Neuronal stem cell (in vitro differentiated cells): ENCODE results near the gene QSER1.
"Not testable (repeated sequence)": the region's sequence is repeated elsewhere in the genome, so short reads cannot be mapped to it uniquely, and the experiment has no call there.

Experiments used
- DNase-seq: peaks from one replicate; pipeline ENCODE4 v3.0.0-alpha.2; 2013; ENCODE audit warnings: low spot score
- H2AFZ ChIP-seq: one replicate; pipeline ENCODE4 v1.6.1; 2013; ENCODE audit warnings: mild to moderate bottlenecking, low read length, inconsistent platforms
- H2AK5ac ChIP-seq: 2 replicates; pipeline ENCODE4 v1.6.1; 2013; ENCODE audit warnings: low read depth, mild to moderate bottlenecking, inconsistent platforms, low read length, moderate library complexity, mixed read lengths
- H2BK120ac ChIP-seq: 2 replicates; pipeline ENCODE4 v1.6.1; 2013; ENCODE audit warnings: low read depth, mild to moderate bottlenecking, inconsistent platforms, low read length, moderate library complexity, mixed read lengths
- H2BK12ac ChIP-seq: one replicate; pipeline ENCODE4 v1.6.1; 2013; ENCODE audit warnings: low read length, inconsistent platforms
- H2BK15ac ChIP-seq: 2 replicates; pipeline ENCODE4 v1.6.1; 2013; ENCODE audit warnings: mild to moderate bottlenecking, low read length, inconsistent platforms, mixed read lengths
- H2BK5ac ChIP-seq: one replicate; pipeline ENCODE4 v1.6.1; 2013; ENCODE audit warnings: inconsistent platforms, mild to moderate bottlenecking, low read length, moderate library complexity
- H3K14ac ChIP-seq: one replicate; pipeline ENCODE4 v1.6.1; 2013; ENCODE audit warnings: low read length, inconsistent platforms
- H3K18ac ChIP-seq: 2 replicates; pipeline ENCODE4 v1.6.1; 2013; ENCODE audit warnings: low read length, inconsistent platforms
- H3K23ac ChIP-seq: 2 replicates; pipeline ENCODE4 v1.6.1; 2013; ENCODE audit warnings: low read depth, mild to moderate bottlenecking, mixed read lengths, low read length, inconsistent platforms; ENCODE audit not compliant: poor library complexity
- H3K27ac ChIP-seq: replicated peaks from 3 replicates; pipeline ENCODE4 v1.5.1; 2013; ENCODE audit warnings: low read length, inconsistent platforms
- H3K27me3 ChIP-seq, 3 experiments: 2 replicates each; pipeline ENCODE4 v1.6.1; 2013; ENCODE audit warnings: low read length in 3 of 3, mild to moderate bottlenecking in 2 of 3, inconsistent platforms in 1 of 3, low read depth in 1 of 3, mixed read lengths in 1 of 3, moderate library complexity in 1 of 3; ENCODE audit not compliant: control insufficient read depth in 3 of 3, insufficient read depth in 3 of 3
- H3K36me3 ChIP-seq, 2 donors: replicated peaks in 1 of 2; 2 replicates each; pipeline ENCODE4 v1.6.1; 2013; ENCODE audit warnings: low read length in 2 of 2; ENCODE audit not compliant: control insufficient read depth in 2 of 2, insufficient read depth in 2 of 2
- H3K4ac ChIP-seq: 2 replicates; pipeline ENCODE4 v1.6.1; 2013; ENCODE audit warnings: inconsistent platforms, mild to moderate bottlenecking, low read length, moderate library complexity
- H3K4me1 ChIP-seq, 2 donors: 1 replicate in 1 of 2; 2 replicates in 1 of 2; pipeline ENCODE4 v1.6.1; 2013; ENCODE audit warnings: low read length in 2 of 2, low read depth in 1 of 2; ENCODE audit not compliant: control insufficient read depth in 2 of 2, insufficient read depth in 1 of 2
- H3K4me2 ChIP-seq: one replicate; pipeline ENCODE4 v1.6.1; 2013; ENCODE audit warnings: mild to moderate bottlenecking, low read length, inconsistent platforms; ENCODE audit not compliant: insufficient read depth, poor library complexity, severe bottlenecking
- H3K4me3 ChIP-seq, 2 donors: 2 replicates each; pipeline ENCODE4 v1.5.1; 2013; ENCODE audit warnings: low read length in 2 of 2, mild to moderate bottlenecking in 2 of 2, inconsistent platforms in 1 of 2, moderate library complexity in 1 of 2
- H3K79me1 ChIP-seq: one replicate; pipeline ENCODE4 v1.6.1; 2013; ENCODE audit warnings: low read depth, mild to moderate bottlenecking, inconsistent platforms, low read length, moderate library complexity
- H3K9ac ChIP-seq: one replicate; pipeline ENCODE4 v1.6.1; 2013; ENCODE audit warnings: mild to moderate bottlenecking, low read depth, low read length, inconsistent platforms; ENCODE audit not compliant: poor library complexity
- H3K9me3 ChIP-seq, 2 donors: replicated peaks in 1 of 2; 2 replicates each; pipeline versions ENCODE3 to v1.6.1; 2013; ENCODE audit warnings: low read length in 2 of 2, mild to moderate bottlenecking in 2 of 2, inconsistent platforms in 1 of 2, low read depth in 1 of 2, mixed read lengths in 1 of 2, moderate library complexity in 1 of 2; ENCODE audit not compliant: control insufficient read depth in 2 of 2, insufficient read depth in 1 of 2
- H4K8ac ChIP-seq: one replicate; pipeline ENCODE4 v1.6.1; 2013; ENCODE audit warnings: low read depth, mild to moderate bottlenecking, inconsistent platforms, low read length, moderate library complexity
- H4K91ac ChIP-seq: one replicate; pipeline ENCODE4 v1.6.1; 2013; ENCODE audit warnings: low read length, low read depth, mild to moderate bottlenecking, inconsistent platforms; ENCODE audit not compliant: poor library complexity
- WGBS, 2 donors: extraction: QIAGEN DNeasy Blood & Tissue Kit; methylation state at CpG; one replicate each; pipeline ENCODE4 v1.1.7; 2013; ENCODE audit warnings: missing lambda C conversion rate in 2 of 2, mixed read lengths in 1 of 2; ENCODE audit not compliant: insufficient read length in 2 of 2, insufficient replicate concordance in 1 of 2; ENCODE audit errors: extremely low coverage in 2 of 2; 5-methylcytosine and 5-hydroxymethylcytosine counted together

The QSER1 gene

DNA sequence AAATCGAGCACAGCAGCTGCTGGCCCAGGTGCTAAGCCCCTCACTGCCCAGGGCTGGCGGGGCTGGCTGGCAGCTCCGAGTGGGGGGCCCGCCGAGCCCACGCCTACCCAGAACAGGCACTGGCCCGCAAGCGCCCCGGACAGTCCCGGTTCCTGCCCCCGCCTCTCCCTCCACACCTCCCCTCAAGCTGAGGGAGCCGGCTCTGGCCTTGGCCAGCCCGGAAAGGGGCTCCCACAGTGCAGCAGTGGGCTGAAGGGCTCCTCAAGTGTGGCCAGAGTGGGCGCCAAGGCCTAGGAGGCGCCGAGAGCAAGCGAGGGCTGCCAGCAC lies 4.3 kb upstream of the QSER1 start:
- not testable (repeated sequence) for H2AFZ ChIP-seq, H3K9ac ChIP-seq, H3K36me3 ChIP-seq, H4K91ac ChIP-seq, H2BK5ac ChIP-seq, H3K79me1 ChIP-seq, H3K18ac ChIP-seq, H3K9me3 ChIP-seq, H3K23ac ChIP-seq, H4K8ac ChIP-seq, H2BK12ac ChIP-seq, H2AK5ac ChIP-seq, H2BK120ac ChIP-seq, H3K27me3 ChIP-seq, H3K4me1 ChIP-seq, DNase-seq, H3K4me3 ChIP-seq, H2BK15ac ChIP-seq, H3K4me2 ChIP-seq, H3K27ac ChIP-seq, H3K4ac ChIP-seq, H3K14ac ChIP-seq
- WGBS, 2 donors, result no CpG with 5 or more reads among the region's 17 CpGs

DNA sequence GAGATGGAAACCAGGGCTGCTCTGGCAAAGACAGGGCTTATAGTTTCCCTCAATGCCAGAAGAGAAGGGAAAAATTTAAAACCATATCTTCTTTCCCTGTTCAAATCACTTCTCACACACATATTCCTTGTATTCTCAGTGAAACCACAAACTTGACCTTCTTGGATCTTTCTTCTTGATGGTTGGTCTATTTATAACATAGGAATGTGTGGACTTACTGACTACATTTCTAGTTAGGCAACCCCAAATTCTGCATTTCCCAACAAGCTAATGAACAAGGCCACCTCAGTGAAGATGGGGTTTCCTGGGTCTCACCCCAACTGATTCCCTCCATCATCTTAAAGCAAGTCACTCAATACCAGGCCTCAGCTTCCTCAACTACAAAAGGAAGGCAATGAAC lies 3.8 kb upstream of the QSER1 start:
- Histone ChIP-seq H2BK12ac (no peak overlapping the region), H3K23ac (no peak overlapping the region), H3K9me3 (peaks cover 0 to 2% of the 10 kb centered on the region in 2 donors), H3K27me3 (no peaks in the 10 kb centered on the region), H3K79me1 (peaks cover under 1% of the 10 kb centered on the region), H2BK15ac (no peak overlapping the region), H2AFZ (no peak overlapping the region), H2BK5ac (no peak overlapping the region), H2AK5ac (no peak overlapping the region), H3K27ac (no peak overlapping the region), H3K18ac (no peak overlapping the region), H4K91ac (no peak overlapping the region), H2BK120ac (no peak overlapping the region), H3K14ac (no peak overlapping the region), H3K36me3 (no peaks in the 10 kb centered on the region), H3K4me2 (no peak overlapping the region), H3K4me3 (no peak overlapping the region), H3K9ac (no peak overlapping the region), H4K8ac (no peak overlapping the region), H3K4me1 (peaks cover 2 to 10% of the 10 kb centered on the region in 2 donors), H3K4ac (no peak overlapping the region)
- DNase-seq, result no peak

DNA sequence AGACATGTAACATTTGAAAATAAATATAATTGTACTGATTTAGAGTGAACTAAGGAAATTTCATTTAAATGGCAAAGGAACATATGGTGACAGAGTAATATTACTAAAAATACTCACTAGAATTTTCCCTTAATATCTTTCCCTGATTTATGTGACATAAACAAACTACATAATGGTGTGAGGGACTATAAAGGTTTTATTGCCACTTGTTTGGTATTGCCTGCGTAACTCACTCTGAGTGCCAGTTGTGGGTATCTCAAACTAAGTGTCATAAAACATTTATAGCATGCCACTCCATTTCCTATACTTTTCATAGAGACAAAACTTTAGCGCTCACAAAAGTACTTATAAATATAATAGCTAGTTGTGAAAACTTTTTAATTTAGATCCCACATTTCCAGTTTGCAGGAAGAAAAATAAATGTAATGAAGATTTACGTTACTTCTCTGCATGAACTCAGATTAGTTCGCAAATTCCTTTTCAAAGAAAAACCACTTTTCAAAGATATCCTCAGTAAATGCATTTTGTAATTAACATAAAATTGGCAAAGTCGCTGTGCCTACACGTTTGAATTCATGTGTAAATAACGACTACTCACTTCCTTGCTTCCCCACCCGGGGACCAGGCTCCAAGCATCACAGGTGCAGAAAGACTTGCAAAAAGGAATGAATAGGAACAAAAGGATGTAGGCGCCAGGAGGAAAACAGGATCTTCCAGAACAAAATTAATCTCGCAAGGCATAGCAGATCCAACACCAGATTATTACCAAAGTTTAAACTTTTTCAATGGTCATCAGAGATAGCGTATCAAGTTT lies 1.6 kb upstream of the QSER1 start:
- no peak overlapping the region for H3K4ac ChIP-seq
- H3K27me3 ChIP-seq, result no peaks in the 10 kb centered on the region
- no peak overlapping the region for H4K91ac ChIP-seq
- H3K14ac ChIP-seq, result no peak overlapping the region
- peaks cover 0 to 2% of the 10 kb centered on the region in 2 donors for H3K9me3 ChIP-seq
- peaks cover 1% of the 10 kb centered on the region for H3K79me1 ChIP-seq
- peak overlapping the region; percentile 25 for H3K4me2 ChIP-seq
- no peak overlapping the region for H2BK5ac ChIP-seq
- DNase-seq, result no peak
- H2BK120ac ChIP-seq, result no peak overlapping the region
- H2BK12ac ChIP-seq, result no peak overlapping the region
- WGBS, 2 donors, result no CpG with 5 or more reads among the region's 11 CpGs
- H2BK15ac ChIP-seq, result no peak overlapping the region
- peaks cover 2 to 14% of the 10 kb centered on the region in 2 donors for H3K4me1 ChIP-seq
- peaks cover 0 to 2% of the 10 kb centered on the region in 2 donors for H3K36me3 ChIP-seq
- H3K9ac ChIP-seq, result no peak overlapping the region
- H3K23ac ChIP-seq, result no peak overlapping the region
- no peak overlapping the region for H3K18ac ChIP-seq
- H2AFZ ChIP-seq, result no peak overlapping the region
- no peak overlapping the region for H3K27ac ChIP-seq
- H2AK5ac ChIP-seq, result no peak overlapping the region
- H3K4me3 ChIP-seq, result peak overlapping the region in 1 of 2 donors; percentile 85
- no peak overlapping the region for H4K8ac ChIP-seq

DNA sequence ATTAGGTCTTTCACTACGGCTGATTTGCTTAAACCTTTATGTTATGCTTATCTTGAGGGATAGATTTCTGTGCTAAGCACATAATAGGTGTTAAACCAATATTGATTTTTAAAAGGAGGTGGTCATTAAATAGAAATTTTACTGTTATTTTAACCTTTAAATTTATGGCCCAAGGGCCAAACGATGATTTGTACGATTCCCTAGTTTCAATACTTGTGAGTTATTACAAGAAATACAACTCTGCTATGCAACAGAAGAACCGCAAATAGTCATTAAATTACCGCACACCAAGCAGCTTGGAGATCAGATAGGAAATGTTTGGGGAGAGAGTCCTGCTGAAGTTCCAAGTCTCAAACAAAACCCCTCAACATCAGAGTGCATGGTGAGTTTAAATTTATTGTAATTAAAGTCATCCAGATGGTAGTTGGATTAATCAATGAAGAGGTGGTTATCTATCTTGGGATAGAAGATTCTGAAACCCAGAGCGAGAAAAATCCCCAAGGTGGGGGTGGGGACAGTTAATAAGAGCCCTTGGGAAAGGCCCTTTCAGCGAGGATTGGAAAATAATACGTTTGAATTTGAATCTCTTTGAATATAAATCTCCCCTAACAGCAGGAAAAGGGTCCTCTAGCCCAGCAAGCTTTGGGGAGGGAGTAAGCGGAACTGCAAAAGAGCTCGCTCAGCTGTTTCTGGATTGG lies 805 bp upstream of the QSER1 start:
- H3K23ac ChIP-seq, result no peak overlapping the region
- peak overlapping the region; percentile 84 to 85 for H3K4me3 ChIP-seq
- H3K36me3 ChIP-seq, result peaks cover 0 to 3% of the 10 kb centered on the region in 2 donors
- H3K9me3 ChIP-seq, result peaks cover 0 to 2% of the 10 kb centered on the region in 2 donors
- no peak overlapping the region for H2BK12ac ChIP-seq
- peak overlapping the region; percentile 94 for H2BK120ac ChIP-seq
- no peak for DNase-seq
- peak overlapping the region; percentile 95 for H2AFZ ChIP-seq
- WGBS, 2 donors, result no CpG with 5 or more reads among the region's 10 CpGs
- peak overlapping the region; percentile 88 for H3K9ac ChIP-seq
- peak overlapping the region; percentile 99 for H2BK5ac ChIP-seq
- no peak overlapping the region for H2BK15ac ChIP-seq
- peaks cover 2 to 13% of the 10 kb centered on the region in 2 donors for H3K4me1 ChIP-seq
- no peak overlapping the region for H2AK5ac ChIP-seq
- H3K27ac ChIP-seq, result peak overlapping the region; percentile 97
- H3K27me3 ChIP-seq, result no peaks in the 10 kb centered on the region
- H3K4ac ChIP-seq, result no peak overlapping the region
- H4K8ac ChIP-seq, result no peak overlapping the region
- H3K18ac ChIP-seq, result no peak overlapping the region
- no peak overlapping the region for H4K91ac ChIP-seq
- H3K4me2 ChIP-seq, result peak overlapping the region; percentile 86
- peaks cover 1% of the 10 kb centered on the region for H3K79me1 ChIP-seq
- H3K14ac ChIP-seq, result no peak overlapping the region
